Choroid plexus epithelial cell (primary cell): ENCODE results near the gene ANKRD33.

ENCODE experiments used
- DNase-seq: peaks from one replicate; pipeline ENCODE4 v3.0.0-alpha.2; 2010; ENCODE audit warnings: low read depth
- H3K4me3 ChIP-seq: 2 replicates; pipeline ENCODE4 v1.5.1; 2011; ENCODE audit warnings: low read depth, mild to moderate bottlenecking, control low read depth, low read length, moderate library complexity
- CTCF ChIP-seq: conservative IDR thresholded peaks from 2 replicates; pipeline ENCODE4 v1.5.1; 2011; ENCODE audit warnings: low read depth, mild to moderate bottlenecking, control low read depth, inconsistent platforms, low read length, moderate library complexity

ANKRD33 gene

GRCh38 chr12:51896236-51896635 lies 8.3 kb downstream of the ANKRD33 start:
- no peak for TF ChIP-seq CTCF
- DNase-seq, result no peak

GRCh38 chr12:51897181-51897580 lies 9.3 kb downstream of the ANKRD33 start:
- no peak for TF ChIP-seq CTCF
- no peak overlapping the region for H3K4me3 ChIP-seq
- no peak for DNase-seq

More at GRCh38 chr12:51896236-51896635, 8.3 kb downstream of the ANKRD33 start:
- no peak overlapping the region for H3K4me3 ChIP-seq

- TF ChIP-seq CTCF, result no peak
- no peak for DNase-seq
- H3K4me3 ChIP-seq, result no peak overlapping the region
Observed at GRCh38 chr12:51898506-51898905, 10.6 kb downstream of the ANKRD33 start.

GRCh38 chr12:51898937-51899336 lies 11.0 kb downstream of the ANKRD33 start:
- no peak for DNase-seq
- no peak for TF ChIP-seq CTCF
- H3K4me3 ChIP-seq, result no peak overlapping the region

GRCh38 chr12:51900323-51900889 lies 12.5 kb downstream of the ANKRD33 start:
- DNase-seq, result no peak
- no peak for TF ChIP-seq CTCF
- no peak overlapping the region for H3K4me3 ChIP-seq

GRCh38 chr12:51901121-51901817 lies 13.4 kb downstream of the ANKRD33 start:
- no peak for DNase-seq
- no peak for TF ChIP-seq CTCF
- no peak overlapping the region for H3K4me3 ChIP-seq

GRCh38 chr12:51901881-51902280 lies 14.0 kb downstream of the ANKRD33 start:
- no peak for TF ChIP-seq CTCF
- DNase-seq, result no peak
- no peak overlapping the region for H3K4me3 ChIP-seq
